H1 (cell line): ENCODE results near the gene CARD14. TPM values are rescaled to one million over a fixed set of nuclear protein-coding genes. Genes with fewer than 3 reads are reported as not detected.

Experiments
- CTCF ChIA-PET: fragments of 300-600 bp; sonication (Branson Sonifier 250); formaldehyde crosslinking; loops from one replicate; lab custom pipeline; 2021; ENCODE audit not compliant: partially characterized antibody; lab: Charles Lee
- POLR2A ChIA-PET: fragments of 300-600 bp; sonication (Branson Sonifier 250); formaldehyde crosslinking; loops from one replicate; lab custom pipeline; 2021; ENCODE audit warnings: inconsistent platforms; ENCODE audit not compliant: partially characterized antibody; lab: Charles Lee
- DNase-seq, 2 experiments: peaks; one replicate each; pipeline versions ENCODE4 v3.0.0 to v3.0.0-alpha.2; 2010 to 2022; ENCODE audit warnings: low spot score in 2 of 2, low read depth in 1 of 2, mixed read lengths in 1 of 2
- FAIRE-seq: peaks from 2 replicates; lab custom pipeline; 2011; peaks lifted over from hg19 to GRCh38; lab: Jason Lieb, UNC
- H2AFZ ChIP-seq: 2 replicates; pipeline ENCODE4 v1.8.1; 2012; ENCODE audit warnings: low read length, inconsistent platforms
- H2AK5ac ChIP-seq: 2 replicates; pipeline ENCODE4 v1.6.1; 2013; ENCODE audit warnings: low read depth, low read length
- H2BK120ac ChIP-seq: replicated peaks from 2 replicates; pipeline ENCODE3; 2013; ENCODE audit warnings: low read depth, low read length, inconsistent platforms
- H2BK12ac ChIP-seq: 2 replicates; pipeline ENCODE4 v1.6.1; 2013; ENCODE audit warnings: low read depth, low read length
- H2BK15ac ChIP-seq: 2 replicates; pipeline ENCODE4 v1.6.1; 2013; ENCODE audit warnings: low read length
- H2BK20ac ChIP-seq: 2 replicates; pipeline ENCODE4 v1.6.1; 2013; ENCODE audit warnings: low read length
- H2BK5ac ChIP-seq: 2 replicates; pipeline ENCODE4 v1.6.1; 2013; ENCODE audit warnings: low read depth, low read length
- H3K14ac ChIP-seq: 2 replicates; pipeline ENCODE4 v1.6.1; 2013; ENCODE audit warnings: inconsistent platforms; ENCODE audit not compliant: insufficient read length
- H3K18ac ChIP-seq: 2 replicates; pipeline ENCODE4 v1.6.1; 2013; ENCODE audit warnings: low read length; ENCODE audit errors: extremely low read depth
- H3K23ac ChIP-seq: 2 replicates; pipeline ENCODE4 v1.6.1; 2013; ENCODE audit warnings: inconsistent platforms; ENCODE audit not compliant: insufficient read length
- H3K23me2 ChIP-seq: 2 replicates; pipeline ENCODE4 v1.6.1; 2013; ENCODE audit warnings: low read depth, low read length
- H3K27ac ChIP-seq: 2 replicates; pipeline ENCODE4 v1.6.1; 2011; ENCODE audit warnings: low read depth, low read length, inconsistent platforms
- H3K27me3 ChIP-seq, 4 experiments: replicated peaks in 1 of 4; 1 replicate in 1 of 4; 2 replicates in 3 of 4; pipeline versions ENCODE4 v1.6.1 to v1.8.1; 2011 to 2013; ENCODE audit warnings: low read length in 3 of 4, mild to moderate bottlenecking in 3 of 4, inconsistent platforms in 2 of 4, mixed read lengths in 2 of 4, moderate library complexity in 1 of 4; ENCODE audit not compliant: control insufficient read depth in 3 of 4, insufficient read depth in 3 of 4; ENCODE audit errors: extremely low read depth in 1 of 4
- H3K36me3 ChIP-seq, 4 experiments: 2 replicates each; pipeline versions ENCODE4 v1.6.1 to v1.8.1; 2011 to 2013; ENCODE audit warnings: mild to moderate bottlenecking in 4 of 4, low read length in 3 of 4, moderate library complexity in 2 of 4, control low read depth in 1 of 4, inconsistent platforms in 1 of 4; ENCODE audit not compliant: insufficient read depth in 4 of 4, control insufficient read depth in 2 of 4
- H3K4ac ChIP-seq: replicated peaks from 2 replicates; pipeline ENCODE3; 2013; ENCODE audit warnings: low read length, low read depth, mixed read lengths, inconsistent platforms; ENCODE audit not compliant: insufficient read length
- H3K4me1 ChIP-seq, 4 experiments: replicated peaks in 1 of 4; 1 replicate in 1 of 4; 2 replicates in 3 of 4; pipeline versions ENCODE4 v1.6.1 to v1.8.1; 2011 to 2013; ENCODE audit warnings: low read length in 3 of 4, inconsistent platforms in 2 of 4, mixed read lengths in 1 of 4; ENCODE audit not compliant: insufficient read depth in 4 of 4, control insufficient read depth in 3 of 4
- H3K4me2 ChIP-seq, 2 experiments: 2 replicates each; pipeline versions ENCODE4 v1.6.1 to v1.8.1; 2011 to 2013; ENCODE audit warnings: low read depth in 2 of 2, low read length in 2 of 2, control low read depth in 1 of 2, inconsistent platforms in 1 of 2, mild to moderate bottlenecking in 1 of 2; ENCODE audit not compliant: insufficient read depth in 1 of 2
- H3K4me3 ChIP-seq, 4 experiments: fragments of 200-600, 300-600 bp in 1 of 4; sonication (generic), shearing (Covaris generic), sonication (Bioruptor Twin) in 1 of 4; 2 replicates each; pipeline versions ENCODE4 v1.5.1 to v1.8.1; 2011 to 2016; ENCODE audit warnings: low read length in 4 of 4, low read depth in 3 of 4, control low read depth in 2 of 4, inconsistent platforms in 2 of 4, mild to moderate bottlenecking in 2 of 4, mixed read lengths in 1 of 4, moderate library complexity in 1 of 4; ENCODE audit not compliant: insufficient read depth in 2 of 4; ENCODE audit errors: extremely low read depth in 1 of 4
- H3K56ac ChIP-seq: replicated peaks from 2 replicates; pipeline ENCODE3; 2013; ENCODE audit warnings: low read depth, mild to moderate bottlenecking, mixed read lengths, low read length, inconsistent platforms; ENCODE audit not compliant: insufficient read length
- H3K79me1 ChIP-seq: 2 replicates; pipeline ENCODE4 v1.6.1; 2013; ENCODE audit warnings: low read depth, low read length, control low read depth
- H3K79me2 ChIP-seq, 2 experiments: 2 replicates each; pipeline versions ENCODE4 v1.6.1 to v1.8.1; 2012 to 2013; ENCODE audit warnings: low read length in 2 of 2, mild to moderate bottlenecking in 2 of 2, inconsistent platforms in 1 of 2; ENCODE audit not compliant: insufficient read depth in 2 of 2, control insufficient read depth in 1 of 2
- H3K9ac ChIP-seq, 4 experiments: replicated peaks in 1 of 4; 1 replicate in 1 of 4; 2 replicates in 3 of 4; pipeline versions ENCODE4 v1.6.1 to v1.8.1; 2011 to 2013; ENCODE audit warnings: low read depth in 3 of 4, low read length in 3 of 4, control low read depth in 2 of 4, mild to moderate bottlenecking in 2 of 4, moderate library complexity in 2 of 4, inconsistent platforms in 1 of 4; ENCODE audit errors: extremely low read depth in 1 of 4
- H3K9me3 ChIP-seq, 2 experiments: 2 replicates each; pipeline versions ENCODE4 v1.6.1 to v1.8.1; 2012 to 2013; ENCODE audit warnings: mild to moderate bottlenecking in 2 of 2, moderate library complexity in 2 of 2, control low read depth in 1 of 2, inconsistent platforms in 1 of 2, low read depth in 1 of 2, low read length in 1 of 2, mixed read lengths in 1 of 2; ENCODE audit not compliant: insufficient read depth in 2 of 2
- H4K20me1 ChIP-seq, 2 experiments: replicated peaks in 1 of 2; 2 replicates each; pipeline versions ENCODE3 to v1.8.1; 2011 to 2013; ENCODE audit warnings: inconsistent platforms in 2 of 2, low read length in 2 of 2, mild to moderate bottlenecking in 1 of 2; ENCODE audit not compliant: insufficient read depth in 2 of 2, control insufficient read depth in 1 of 2
- H4K5ac ChIP-seq: 2 replicates; pipeline ENCODE4 v1.6.1; 2013; ENCODE audit warnings: low read length, low read depth, mixed read lengths, inconsistent platforms; ENCODE audit not compliant: insufficient read length
- H4K8ac ChIP-seq: 2 replicates; pipeline ENCODE4 v1.8.0; 2013; ENCODE audit warnings: mild to moderate bottlenecking, moderate library complexity, low read length, inconsistent platforms; ENCODE audit not compliant: insufficient read depth; ENCODE audit errors: extremely low read depth
- H4K91ac ChIP-seq: replicated peaks from 2 replicates; pipeline ENCODE3; 2013; ENCODE audit warnings: low read length, mixed read lengths, inconsistent platforms; ENCODE audit not compliant: insufficient read length
- ATF2 ChIP-seq: IDR thresholded peaks from 2 replicates; pipeline ENCODE4 v1.6.1; 2012; ENCODE audit warnings: low read length, inconsistent platforms
- BACH1 ChIP-seq: IDR thresholded peaks from 2 replicates; pipeline ENCODE4 v1.6.1; 2012; ENCODE audit warnings: low read length, improper control_type of control experiment
- CBX5 ChIP-seq: fragments of 300-800, 300-1000 bp; sonication (generic); IDR thresholded peaks from 2 replicates; pipeline ENCODE4 v1.7.1; 2016; ENCODE audit warnings: antibody characterized with exemption, low read length, low read depth
- CTBP2 ChIP-seq: IDR thresholded peaks from 2 replicates; pipeline ENCODE4 v1.7.0; 2011; ENCODE audit warnings: borderline replicate concordance, mild to moderate bottlenecking, moderate library complexity, mixed read lengths, low read length; ENCODE audit not compliant: insufficient read depth, insufficient read length
- NRF1 ChIP-seq: IDR thresholded peaks from 2 replicates; pipeline ENCODE4 v1.6.1; 2011; ENCODE audit warnings: mild to moderate bottlenecking, low read depth, low read length, improper control_type of control experiment
- POU5F1 ChIP-seq: IDR thresholded peaks from 2 replicates; pipeline ENCODE4 v1.6.1; 2011; ENCODE audit warnings: low read depth, mild to moderate bottlenecking, low read length, moderate library complexity
- SP4 ChIP-seq: IDR thresholded peaks from 2 replicates; pipeline ENCODE4 v1.6.1; 2012; ENCODE audit warnings: low read length, inconsistent platforms
- TAF1 ChIP-seq: IDR thresholded peaks from 2 replicates; pipeline ENCODE4 v1.6.1; 2011; ENCODE audit warnings: mild to moderate bottlenecking, low read depth, low read length
- TEAD4 ChIP-seq: IDR thresholded peaks from 2 replicates; pipeline ENCODE4 v1.6.1; 2012; ENCODE audit warnings: low read depth, low read length, inconsistent platforms, mixed read lengths
- WGBS, 2 experiments: shearing (Covaris generic) in 1 of 2; methylation state at CpG; one replicate each; pipeline versions ENCODE4 v1.1.6 to v1.1.7; 2013 to 2015; ENCODE audit warnings: low lambda C conversion rate in 2 of 2, mixed read lengths in 2 of 2, inconsistent platforms in 1 of 2, low coverage in 1 of 2, missing lambda C conversion rate in 1 of 2; ENCODE audit not compliant: insufficient replicate concordance in 2 of 2, insufficient coverage in 1 of 2, insufficient read length in 1 of 2; ENCODE audit errors: extremely low coverage in 1 of 2, missing lambda C conversion rate in 1 of 2; 5-methylcytosine and 5-hydroxymethylcytosine counted together
- polyA plus RNA-seq, 7 experiments: library from polyadenylated mRNA; depleted of rRNA in 3 of 7; stranded (reverse) in 5 of 7; unstranded in 2 of 7; fragments of >200 nt in 5 of 7; fragments of 200-250 nt in 2 of 7; gene quantifications; 1 replicate in 5 of 7; 2 replicates in 1 of 7; 4 replicates in 1 of 7; pipeline versions ENCODE4 v1.2.1 to v1.2.3, GENCODE V29; 2011 to 2013; ENCODE audit warnings: missing spikeins in 2 of 7, mixed read lengths in 2 of 7
- total RNA-seq: library from RNA; stranded (reverse); fragmentation: NEBNext Ultra II Directional; extraction: Animal tissue kit (Norgen Biotek cat#: 25700); gene quantifications from 2 replicates; pipeline ENCODE4 v1.2.1, GENCODE V29; 2021
- TF ChIP-seq, protein P1 (sequence below), 3 experiments: IDR thresholded peaks; 1 replicate in 2 of 3; 2 replicates in 1 of 3; pipeline versions ENCODE4 v1.5.1 to v1.6.1; 2011; ENCODE audit warnings: low read length in 3 of 3, mild to moderate bottlenecking in 3 of 3, inconsistent platforms in 2 of 3, low read depth in 1 of 3, moderate library complexity in 1 of 3; ENCODE audit not compliant: insufficient read depth in 1 of 3; ENCODE audit errors: control extremely low read depth in 1 of 3

Gene CARD14
- total and polyA plus RNA-seq, 2 of the 8 experiments (the other 6 are each of a cell fraction or from before 2014, with no cell fraction given) = 0.08 TPM; not detected in 1

DNA sequence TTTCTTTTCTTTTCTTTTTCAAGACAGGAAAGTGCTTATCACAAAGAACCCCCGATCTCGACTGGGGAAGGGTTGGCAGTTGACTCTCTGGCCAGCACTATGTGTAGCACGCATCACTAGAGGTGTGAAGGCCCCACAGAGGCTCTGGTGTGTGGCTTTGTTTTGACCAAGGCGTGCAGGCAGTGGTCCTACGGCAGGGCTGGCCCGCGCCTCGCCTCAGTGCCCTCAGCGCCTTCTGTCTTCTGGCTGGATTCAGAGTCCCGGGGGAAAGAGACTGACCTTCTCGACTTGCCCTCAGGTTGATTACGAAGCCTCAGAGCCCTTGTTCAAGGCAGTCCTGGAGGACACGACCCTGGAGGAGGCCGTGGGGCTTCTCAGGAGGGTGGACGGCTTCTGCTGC lies 31.6 kb downstream of the CARD14 start:
- no peak overlapping the region for H4K91ac ChIP-seq
- H3K27ac ChIP-seq = no peak overlapping the region
- CTCF ChIA-PET = interaction anchor here (1.2 kb wide), 3 partner anchors 10 to 142 kb away, joined by 3 read pairs; no protein-coding TSS in a partner anchor
- no peak overlapping the region for H3K23ac ChIP-seq
- no peak overlapping the region for H3K4ac ChIP-seq
- DNase-seq = no peak
- no peak overlapping the region for H4K5ac ChIP-seq
- FAIRE-seq = no peak
- H3K14ac ChIP-seq = no peak overlapping the region
- no peak overlapping the region for H2BK12ac ChIP-seq
- H2AFZ ChIP-seq = no peak overlapping the region
- H4K8ac ChIP-seq = no peak overlapping the region
- no peak overlapping the region for H2BK15ac ChIP-seq
- H2BK20ac ChIP-seq = no peak overlapping the region
- H3K56ac ChIP-seq = no peak overlapping the region
- no peaks in the 10 kb centered on the region for H3K79me1 ChIP-seq
- WGBS, 2 experiments = 91% methylated on average over 15 of the region's 15 CpGs; no CpG with 5 or more reads in 1 of the 2 experiments
- no peak overlapping the region for H2AK5ac ChIP-seq
- H4K20me1 ChIP-seq = peaks cover 0 to 3% of the 10 kb centered on the region in 2 experiments
- no peak overlapping the region for H3K9ac ChIP-seq
- no peaks in the 10 kb centered on the region for H3K23me2 ChIP-seq
- no peak overlapping the region for H3K18ac ChIP-seq
- H3K79me2 ChIP-seq = no peaks in the 10 kb centered on the region
- POLR2A ChIA-PET = interaction anchor here (2.3 kb wide), 1 partner anchor 10 kb away, joined by 9 read pairs; no protein-coding TSS in a partner anchor
- H3K36me3 ChIP-seq = no peaks in the 10 kb centered on the region
- peaks cover 0 to 4% (median 0%) of the 10 kb centered on the region in 4 experiments; a peak in 2 of 7 replicates for H3K4me1 ChIP-seq
- no peak overlapping the region for H2BK5ac ChIP-seq
- no peaks in the 10 kb centered on the region for H3K27me3 ChIP-seq
- no peak overlapping the region for H3K4me3 ChIP-seq
- H2BK120ac ChIP-seq = no peak overlapping the region
- H3K9me3 ChIP-seq = peaks cover 0 to 2% of the 10 kb centered on the region in 2 experiments; a peak in 1 of 4 replicates
- H3K4me2 ChIP-seq = no peak overlapping the region
- TF ChIP-seq CBX5 = no peak
- TF ChIP-seq TEAD4 = no peak
- TF ChIP-seq POU5F1 = no peak
- TF ChIP-seq ATF2 = no peak
- TF ChIP-seq SP4 = no peak
- no peak for TF ChIP-seq NRF1
- TF ChIP-seq CTBP2 = no peak
- no peak for TF ChIP-seq TAF1
- no peak for TF ChIP-seq BACH1
- TF ChIP-seq, protein P1, sequence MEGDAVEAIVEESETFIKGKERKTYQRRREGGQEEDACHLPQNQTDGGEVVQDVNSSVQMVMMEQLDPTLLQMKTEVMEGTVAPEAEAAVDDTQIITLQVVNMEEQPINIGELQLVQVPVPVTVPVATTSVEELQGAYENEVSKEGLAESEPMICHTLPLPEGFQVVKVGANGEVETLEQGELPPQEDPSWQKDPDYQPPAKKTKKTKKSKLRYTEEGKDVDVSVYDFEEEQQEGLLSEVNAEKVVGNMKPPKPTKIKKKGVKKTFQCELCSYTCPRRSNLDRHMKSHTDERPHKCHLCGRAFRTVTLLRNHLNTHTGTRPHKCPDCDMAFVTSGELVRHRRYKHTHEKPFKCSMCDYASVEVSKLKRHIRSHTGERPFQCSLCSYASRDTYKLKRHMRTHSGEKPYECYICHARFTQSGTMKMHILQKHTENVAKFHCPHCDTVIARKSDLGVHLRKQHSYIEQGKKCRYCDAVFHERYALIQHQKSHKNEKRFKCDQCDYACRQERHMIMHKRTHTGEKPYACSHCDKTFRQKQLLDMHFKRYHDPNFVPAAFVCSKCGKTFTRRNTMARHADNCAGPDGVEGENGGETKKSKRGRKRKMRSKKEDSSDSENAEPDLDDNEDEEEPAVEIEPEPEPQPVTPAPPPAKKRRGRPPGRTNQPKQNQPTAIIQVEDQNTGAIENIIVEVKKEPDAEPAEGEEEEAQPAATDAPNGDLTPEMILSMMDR (IDR thresholded peaks at IDR 0.05; ENCODE audit: control extremely low read depth in 1 of 3, insufficient read depth in 1 of 3, low read depth in 1 of 3, low read length in 3 of 3) = no peak
